Panc1 (cell line): ENCODE results near the gene SH2D6. TPM values are rescaled to one million over a fixed set of nuclear protein-coding genes. Genes with fewer than 3 reads are reported as not detected.

Experiments used
- ATAC-seq: fragments of 200-7000 bp; cut with Tn5 transposase; 2 replicates; pipeline ENCODE4 v1.9.1; 2020; ENCODE audit warnings: mild to moderate bottlenecking, moderate library complexity
- BruUV-seq: library from RNA; stranded (reverse); fragments of 400-500 nt; replicated peaks from 2 replicates; lab custom pipeline; 2021; lab: Mats Ljungman, UMichigan
- CTCF ChIA-PET: fragments of 300-600 bp; sonication (Branson Sonifier 250); formaldehyde crosslinking; loops from one replicate; lab custom pipeline; 2022; ENCODE audit warnings: antibody characterized with exemption; lab: Charles Lee
- POLR2A ChIA-PET: fragments of 300-600 bp; sonication (Branson Sonifier 250); formaldehyde crosslinking; loops from one replicate; lab custom pipeline; 2022; ENCODE audit warnings: antibody characterized with exemption; lab: Charles Lee
- DNase-seq: peaks from one replicate; pipeline ENCODE4 v3.0.0-alpha.2; 2010; ENCODE audit warnings: low read depth, low spot score
- H3K27ac ChIP-seq: 2 replicates; pipeline ENCODE4 v1.5.1; 2011; ENCODE audit warnings: mild to moderate bottlenecking, low read length, inconsistent platforms
- H3K27me3 ChIP-seq: fragments of 200-500 bp; sonication (Bioruptor generic); 2 replicates; pipeline ENCODE4 v1.6.0; 2014; ENCODE audit warnings: low read length, inconsistent platforms; ENCODE audit not compliant: control insufficient read depth, insufficient read depth
- H3K36me3 ChIP-seq: fragments of 200-500 bp; sonication (Bioruptor generic); 2 replicates; pipeline ENCODE4 v1.5.1; 2014; ENCODE audit warnings: inconsistent platforms, mild to moderate bottlenecking, low read length, moderate library complexity; ENCODE audit not compliant: control insufficient read depth, insufficient read depth
- H3K4me1 ChIP-seq: 2 replicates; pipeline ENCODE4 v1.5.1; 2011; ENCODE audit warnings: inconsistent platforms, mild to moderate bottlenecking, low read length, moderate library complexity; ENCODE audit not compliant: control insufficient read depth, insufficient read depth
- H3K4me3 ChIP-seq, 2 experiments: 2 replicates each; pipeline ENCODE4 v1.5.1; 2011 to 2012; ENCODE audit warnings: low read depth in 2 of 2, low read length in 2 of 2, mild to moderate bottlenecking in 2 of 2, inconsistent platforms in 1 of 2, moderate library complexity in 1 of 2
- H3K9me3 ChIP-seq: fragments of 200-500 bp; sonication (Bioruptor generic); 2 replicates; pipeline ENCODE4 v1.5.1; 2014; ENCODE audit warnings: low read depth, mild to moderate bottlenecking, inconsistent platforms, low read length, moderate library complexity; ENCODE audit not compliant: control insufficient read depth, insufficient read depth
- CTCF ChIP-seq: fragments of 450-650 bp; IDR thresholded peaks from 2 replicates; pipeline ENCODE4 v1.5.1; 2017; ENCODE audit warnings: mild to moderate bottlenecking
- POLR2AphosphoS5 ChIP-seq: IDR thresholded peaks from 2 replicates; pipeline ENCODE4 v1.6.1; 2012; ENCODE audit warnings: mild to moderate bottlenecking, low read depth, low read length, moderate library complexity
- REST ChIP-seq, 2 experiments: IDR thresholded peaks; 2 replicates each; pipeline ENCODE4 v1.6.1; 2011 to 2012; ENCODE audit warnings: low read depth in 2 of 2, control low read depth in 1 of 2, low read length in 1 of 2, mild to moderate bottlenecking in 1 of 2, moderate library complexity in 1 of 2; ENCODE audit not compliant: insufficient read depth in 1 of 2
- SIN3A ChIP-seq: IDR thresholded peaks from 2 replicates; pipeline ENCODE4 v1.6.1; 2012; ENCODE audit warnings: low read depth, mild to moderate bottlenecking, low read length, moderate library complexity, borderline replicate concordance; ENCODE audit not compliant: insufficient read depth
- TCF7L2 ChIP-seq: IDR thresholded peaks from 2 replicates; pipeline ENCODE4 v1.6.1; 2011; ENCODE audit warnings: mild to moderate bottlenecking, low read depth, low read length, inconsistent platforms
- in situ Hi-C: cut with HindIII; loops from 2 replicates; pipeline ENCODE4 v1.10.0; 2016; ENCODE audit warnings: low sequenced_read_pairs, low pct_unique_long_range_greater_than_20kb
- intact Hi-C: fragments of 100-400 bp; cut with micrococcal nuclease; formaldehyde crosslinking; loops from one replicate; pipeline ENCODE4 v1.10.0; 2022; ENCODE audit not compliant: unreplicated experiment
- total RNA-seq: library from RNA; stranded (reverse); gene quantifications from one replicate; pipeline ENCODE4 v1.2.1, GENCODE V29; 2021; ENCODE audit not compliant: unreplicated experiment

The SH2D6 gene
- total RNA-seq, 1 experiment from 2014 or later: 3.3 TPM

DNA sequence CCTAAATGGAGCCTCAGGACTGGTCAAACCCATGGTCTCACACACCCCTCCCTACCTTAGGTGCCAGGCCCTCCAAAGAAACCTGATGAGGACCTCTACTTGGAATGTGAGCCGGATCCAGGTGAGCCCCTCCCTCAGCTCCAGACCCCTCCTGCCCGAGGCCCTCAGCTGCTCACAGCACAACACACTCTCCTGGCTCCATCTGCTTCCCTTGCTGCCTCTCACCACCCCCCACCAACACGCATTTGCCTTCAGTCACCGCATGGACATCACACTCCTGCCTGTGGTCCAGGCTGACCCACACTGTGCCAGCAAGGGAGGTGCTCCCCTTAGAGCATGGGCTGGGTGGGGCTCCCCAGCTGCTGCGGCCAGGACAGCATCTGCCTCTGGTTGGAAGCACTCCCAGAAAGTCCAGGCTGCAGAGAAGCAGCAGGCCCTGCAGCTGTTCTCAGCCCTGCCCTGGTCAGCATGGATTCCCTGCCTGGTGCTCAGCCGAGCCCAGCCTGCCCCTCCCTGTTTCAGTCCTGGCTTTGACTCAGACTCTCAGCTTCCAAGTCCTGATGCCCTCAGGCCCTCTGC lies 15.1 kb downstream of the SH2D6 start:
- Histone ChIP-seq H3K27me3 (no peaks in the 10 kb centered on the region), H3K27ac (peak overlapping the region; percentile 89), H3K4me3 (no peak overlapping the region), H3K4me1 (peaks cover 75% of the 10 kb centered on the region), H3K9me3 (no peaks in the 10 kb centered on the region), H3K36me3 (no peaks in the 10 kb centered on the region)
- TF ChIP-seq CTCF: no peak
- no peak for TF ChIP-seq REST (IDR thresholded peaks at IDR 0.05; ENCODE audit: insufficient read depth in 1 of 2, low read depth in 2 of 2, low read length in 1 of 2)
- no peak for TF ChIP-seq POLR2AphosphoS5
- TF ChIP-seq SIN3A: no peak
- TF ChIP-seq TCF7L2: no peak
- in situ Hi-C loops: no loop called here
- BruUV-seq: no TSS peak
- intact Hi-C loops: no loop called here
- ATAC-seq (peak; percentile 44), DNase-seq (no peak)
- POLR2A ChIA-PET: interaction anchor here (0.7 to 0.9 kb wide), 2 partner anchors 105 to 111 kb away, joined by 4 to 5 read pairs; no protein-coding TSS in a partner anchor
- CTCF ChIA-PET: no interaction called here

DNA sequence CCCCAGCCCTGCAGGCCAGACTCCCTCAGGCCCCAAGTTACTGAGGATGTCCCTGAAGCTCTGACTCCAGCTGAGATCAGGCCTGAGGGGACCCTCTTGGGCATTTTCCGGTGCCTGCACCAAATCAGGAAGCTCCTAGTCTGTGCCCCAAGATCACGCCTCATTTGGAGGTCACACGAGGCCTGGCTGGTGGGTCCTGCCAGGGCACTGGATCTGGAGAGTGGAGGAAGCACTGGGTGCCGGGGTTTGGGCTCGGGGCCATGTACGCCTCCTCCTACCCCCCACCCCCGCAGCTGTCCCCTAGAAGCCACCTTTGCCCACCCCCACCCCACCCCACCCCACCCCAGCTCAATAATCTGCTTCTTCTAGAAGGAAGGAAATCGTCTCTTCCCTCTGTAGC lies 16.2 kb downstream of the SH2D6 start:
- POLR2A ChIA-PET: no interaction called here
- Histone ChIP-seq H3K27ac (peak overlapping the region; percentile 89), H3K36me3 (no peaks in the 10 kb centered on the region), H3K4me1 (peaks cover 81% of the 10 kb centered on the region), H3K9me3 (no peaks in the 10 kb centered on the region), H3K4me3 (no peak overlapping the region), H3K27me3 (no peaks in the 10 kb centered on the region)
- DNase-seq: no peak
- CTCF ChIA-PET: interaction anchor here (0.7 kb wide), 1 partner anchor 44 kb away, joined by 5 read pairs; no protein-coding TSS in a partner anchor
- intact Hi-C loops (no loop called here), in situ Hi-C loops (no loop called here)
- BruUV-seq: no TSS peak
- ATAC-seq: no peak
- TF ChIP-seq CTCF (no peak), SIN3A (no peak), POLR2AphosphoS5 (no peak)
